Activated CD8-positive, alpha-beta memory T cell treated with anti-CD3 and anti-CD28 coated beads for 48 hours (primary cell): Measurements from ENCODE around the gene FAM222B.
A peak's percentile ranks its signal among the peaks of the same experiment; 100 is the strongest.
"Not testable (repeated sequence)": the region's sequence is repeated elsewhere in the genome, so short reads cannot be mapped to it uniquely, and the experiment has no call there.

Experiments
- DNase-seq, 3 experiments: peaks; one replicate each; pipeline ENCODE4 v3.0.0-alpha.2; 2020; ENCODE audit warnings: low read depth in 2 of 3, low spot score in 2 of 3

Gene FAM222B

GRCh38 chr17:28842282-28843012 is at the start of gene FAM222B:
FAM222B (minus strand) TSS chr17:28842790; CDS start chr17:28766667, 76,123 bp downstream.
- DNase-seq: peak; percentile 56 to 85 (median 73)

DNA sequence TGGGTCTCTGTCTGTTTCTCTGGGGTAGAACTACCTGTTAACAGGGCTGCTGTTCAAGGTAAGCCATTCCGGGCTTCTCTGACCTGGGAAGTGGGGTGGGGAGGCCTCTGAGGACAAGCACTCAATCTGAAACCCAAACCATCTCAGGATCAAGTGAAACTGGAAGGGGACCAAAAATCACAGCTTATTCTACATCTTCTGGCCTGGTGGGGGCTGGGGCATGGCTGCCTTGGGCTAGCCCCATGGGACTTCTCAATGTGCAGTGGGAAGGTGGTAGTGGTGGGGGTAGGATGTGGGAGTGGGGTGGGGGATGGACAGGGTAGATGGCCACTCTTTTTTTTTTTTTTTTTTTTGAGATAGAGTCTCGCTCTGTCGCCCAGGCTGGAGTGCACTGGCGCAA is 49.4 kb upstream of the FAM222B start:
- DNase-seq: no peak

DNA sequence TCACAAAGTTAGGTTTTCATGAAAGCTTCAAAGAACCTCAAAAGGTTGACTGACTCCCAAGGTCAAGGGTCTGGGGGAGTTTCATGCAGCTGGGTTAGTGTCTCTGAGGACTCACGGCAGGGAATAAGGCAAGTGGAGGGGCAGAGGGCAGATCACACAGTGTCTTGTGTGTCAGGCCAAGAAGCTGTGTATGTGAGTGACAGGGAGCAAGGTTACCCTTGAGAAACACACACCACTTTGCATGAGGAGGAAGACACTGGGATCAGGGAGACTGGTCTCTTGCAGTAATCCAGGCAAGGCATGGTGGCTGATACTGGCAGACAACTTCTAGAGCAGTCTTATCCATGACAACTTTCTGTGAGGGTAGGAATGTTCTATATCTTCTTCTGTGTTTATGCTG is 48.6 kb upstream of the FAM222B start:
- no peak for DNase-seq

DNA sequence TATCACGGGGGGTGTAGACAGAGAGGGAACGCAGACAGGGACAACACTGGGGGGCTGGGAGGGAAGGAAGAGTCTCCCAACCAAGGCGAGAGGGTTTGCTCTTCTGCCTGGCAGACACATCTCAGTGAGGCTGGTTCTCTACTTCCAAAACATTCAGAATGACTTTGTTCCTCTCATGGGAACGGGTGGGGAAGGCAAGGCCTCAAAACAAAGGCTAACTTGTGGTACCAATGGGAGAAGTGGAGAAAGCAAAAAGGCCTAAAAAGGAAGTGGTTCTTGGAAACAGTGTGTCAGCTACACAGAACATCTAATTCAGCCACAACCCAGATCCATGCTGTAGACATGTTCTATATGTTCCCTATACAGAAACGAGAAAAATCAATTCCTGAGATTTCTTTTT is 47.4 kb upstream of the FAM222B start:
- no peak for DNase-seq

GRCh38 chr17:28888832-28889231 is 46.2 kb upstream of the FAM222B start:
- no peak for DNase-seq

GRCh38 chr17:28887871-28888471 is 45.4 kb upstream of the FAM222B start:
- no peak for DNase-seq

DNA sequence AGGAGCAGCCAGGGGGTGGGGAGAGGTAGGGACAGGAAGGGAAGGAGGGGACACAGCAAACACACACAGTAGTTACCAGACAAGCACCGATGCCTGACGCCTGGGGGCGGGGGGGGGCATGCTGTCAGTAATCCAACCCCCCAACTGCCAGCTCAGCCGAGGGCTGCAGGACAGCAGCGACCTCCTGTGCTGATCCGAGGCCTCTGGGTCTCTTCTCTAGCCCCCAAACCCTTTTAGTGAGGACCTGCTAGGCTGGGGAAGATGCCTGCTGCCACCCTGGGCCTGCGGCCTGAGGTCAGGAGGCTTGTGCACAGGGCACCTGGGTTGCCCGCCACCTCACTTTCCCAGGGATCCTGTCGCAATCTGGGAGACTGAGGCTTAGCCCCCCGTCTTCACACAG is 43.4 kb upstream of the FAM222B start:
- DNase-seq: no peak

GRCh38 chr17:28885363-28885762 is 42.8 kb upstream of the FAM222B start:
- DNase-seq: no peak

- no peak for DNase-seq
Measured at GRCh38 chr17:28883967-28884702, 41.5 kb upstream of the FAM222B start.

DNA sequence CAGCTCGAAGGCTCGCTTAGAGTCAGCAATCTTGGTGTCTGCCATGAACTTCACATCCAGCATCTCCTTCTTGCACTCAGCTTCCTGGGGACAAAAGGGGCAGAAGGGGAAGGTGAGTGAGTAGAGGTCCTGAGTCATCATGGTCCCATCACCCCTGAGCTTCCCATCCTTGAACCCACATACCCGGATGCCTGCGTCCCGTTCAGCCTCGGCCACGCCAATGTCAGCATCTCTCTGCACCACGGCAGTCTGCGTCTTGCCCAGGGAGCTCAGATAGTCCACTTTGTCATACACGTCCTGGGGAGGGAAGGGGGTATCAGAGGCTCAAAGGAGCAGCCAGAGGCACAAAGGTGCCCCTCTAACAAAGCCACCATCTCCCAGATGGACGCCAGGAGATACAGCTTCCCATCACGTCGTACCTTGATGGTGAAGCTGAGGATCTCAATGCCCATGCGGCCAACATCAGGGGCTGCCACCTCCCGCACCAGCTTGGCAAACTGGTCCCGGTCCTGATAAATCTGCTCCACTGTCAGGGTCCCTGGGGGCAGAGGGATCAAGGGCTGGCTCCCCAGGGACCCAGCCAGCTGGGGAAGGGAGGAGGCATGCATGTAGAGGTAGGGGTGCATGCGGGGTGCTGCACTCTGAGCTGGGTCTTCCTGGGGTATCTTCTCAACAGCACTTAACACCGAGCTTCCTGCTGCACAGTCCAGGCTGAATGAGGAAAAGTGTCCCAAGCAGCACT is 39.7 kb upstream of the FAM222B start:
- no peak for DNase-seq

GRCh38 chr17:28881533-28882056 is 39.0 kb upstream of the FAM222B start:
- no peak for DNase-seq

DNA sequence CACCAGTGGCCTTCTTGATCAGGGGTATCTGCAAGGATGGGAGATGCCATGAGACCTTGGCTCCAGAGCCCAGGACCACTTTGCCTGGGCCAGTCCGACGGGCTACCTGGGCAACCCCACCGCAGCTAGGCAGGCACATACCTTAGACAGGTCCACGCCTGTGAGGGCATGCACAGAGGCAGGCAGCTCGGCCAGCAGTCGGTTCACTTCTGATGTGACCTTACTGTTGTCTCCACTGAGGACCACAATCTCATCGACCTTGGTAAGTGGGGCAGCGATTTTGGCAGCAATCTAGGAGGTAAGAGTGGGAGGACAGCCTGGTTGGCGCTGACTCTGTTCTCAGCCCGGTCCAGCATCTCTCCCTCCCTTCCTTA is 38.0 kb upstream of the FAM222B start:
- DNase-seq: no peak

DNA sequence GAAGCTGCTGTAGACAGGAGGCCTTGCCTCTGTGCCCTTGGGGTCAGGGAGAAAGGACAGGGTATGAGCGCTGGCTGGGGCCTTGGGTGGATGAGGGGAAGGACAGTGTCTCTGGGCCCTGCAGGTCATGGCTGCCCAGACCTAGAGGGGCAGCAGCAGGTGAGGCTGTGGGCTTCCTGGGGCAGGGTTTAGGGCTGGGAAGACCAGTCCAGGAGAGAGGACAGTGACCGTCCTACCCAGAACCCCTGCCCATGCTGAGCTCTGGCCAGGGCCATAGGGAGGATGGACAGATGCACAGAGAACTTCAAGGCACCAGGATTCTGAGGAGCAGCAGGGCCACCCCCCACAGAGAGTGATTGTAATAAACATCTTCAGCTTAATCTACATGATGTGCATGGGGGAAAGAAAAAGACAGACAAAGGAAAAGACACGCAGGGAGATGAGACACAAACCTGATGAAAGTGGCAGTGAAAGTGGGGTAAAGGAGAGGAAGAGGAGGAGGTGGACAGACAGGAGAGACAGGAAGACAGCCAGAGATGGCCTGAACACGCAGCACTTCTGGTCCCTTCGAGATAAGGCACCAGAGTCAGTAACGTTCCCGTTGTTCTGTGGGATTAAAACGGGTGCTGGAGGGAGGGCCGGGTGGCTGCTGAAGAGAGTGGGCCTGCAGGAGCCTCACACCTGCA is 37.4 kb upstream of the FAM222B start:
- no peak for DNase-seq

DNA sequence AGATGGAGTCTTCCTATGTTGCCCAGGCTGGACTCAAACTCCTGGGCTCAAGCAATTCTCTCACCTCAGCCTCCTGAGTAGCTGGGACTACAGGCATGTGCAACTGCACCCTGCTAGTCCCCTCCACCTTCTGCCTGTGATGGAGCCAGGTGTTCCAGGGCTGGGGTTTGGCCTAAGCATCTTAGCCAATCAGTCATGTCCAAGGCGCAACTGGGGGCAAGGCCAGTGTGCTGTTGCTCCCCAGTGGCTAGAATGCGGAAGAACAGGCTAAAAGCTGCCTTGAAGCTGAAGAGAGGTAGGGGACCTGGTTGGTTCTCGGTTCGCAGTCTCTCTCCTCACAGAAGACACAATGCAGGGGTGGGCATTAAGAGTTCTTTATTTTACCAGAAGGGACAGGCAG is 36.4 kb upstream of the FAM222B start:
- no peak for DNase-seq

DNA sequence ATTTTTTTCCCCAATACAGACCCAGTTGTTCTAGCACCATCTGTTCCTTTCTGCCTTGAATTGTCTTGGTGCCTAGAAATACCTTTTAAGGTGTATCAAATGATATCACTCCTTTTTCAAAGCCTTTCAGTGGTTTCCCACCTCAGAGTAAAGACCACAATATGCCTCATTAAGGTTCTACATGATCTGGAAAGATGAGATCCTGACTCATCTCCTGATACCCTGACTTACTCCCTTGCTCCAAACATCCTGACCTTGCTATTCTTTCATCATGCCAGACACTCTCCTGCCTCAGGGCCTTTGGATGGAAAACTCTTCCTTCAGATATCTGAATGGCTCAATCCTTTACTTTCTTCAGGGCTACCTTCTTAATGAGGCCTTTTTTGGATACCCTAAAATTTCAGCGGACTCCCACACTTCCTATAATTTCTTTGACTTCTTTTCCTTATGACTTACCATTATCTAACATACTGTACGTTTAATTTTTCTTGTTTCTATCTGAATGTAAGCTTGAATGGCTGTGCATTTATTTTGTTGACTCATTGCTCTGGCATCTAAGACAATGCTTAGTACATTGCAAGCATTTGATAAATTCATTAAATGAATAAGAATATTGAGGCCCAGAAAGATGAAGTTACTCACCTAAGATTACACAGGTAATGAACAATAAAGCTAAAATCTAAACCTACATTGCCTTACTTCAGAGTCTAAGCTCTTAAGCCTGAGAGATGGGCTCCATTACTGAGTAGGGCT is 35.7 kb upstream of the FAM222B start:
- no peak for DNase-seq

GRCh38 chr17:28877150-28877711 is 34.6 kb upstream of the FAM222B start:
- not testable (repeated sequence) for DNase-seq

DNA sequence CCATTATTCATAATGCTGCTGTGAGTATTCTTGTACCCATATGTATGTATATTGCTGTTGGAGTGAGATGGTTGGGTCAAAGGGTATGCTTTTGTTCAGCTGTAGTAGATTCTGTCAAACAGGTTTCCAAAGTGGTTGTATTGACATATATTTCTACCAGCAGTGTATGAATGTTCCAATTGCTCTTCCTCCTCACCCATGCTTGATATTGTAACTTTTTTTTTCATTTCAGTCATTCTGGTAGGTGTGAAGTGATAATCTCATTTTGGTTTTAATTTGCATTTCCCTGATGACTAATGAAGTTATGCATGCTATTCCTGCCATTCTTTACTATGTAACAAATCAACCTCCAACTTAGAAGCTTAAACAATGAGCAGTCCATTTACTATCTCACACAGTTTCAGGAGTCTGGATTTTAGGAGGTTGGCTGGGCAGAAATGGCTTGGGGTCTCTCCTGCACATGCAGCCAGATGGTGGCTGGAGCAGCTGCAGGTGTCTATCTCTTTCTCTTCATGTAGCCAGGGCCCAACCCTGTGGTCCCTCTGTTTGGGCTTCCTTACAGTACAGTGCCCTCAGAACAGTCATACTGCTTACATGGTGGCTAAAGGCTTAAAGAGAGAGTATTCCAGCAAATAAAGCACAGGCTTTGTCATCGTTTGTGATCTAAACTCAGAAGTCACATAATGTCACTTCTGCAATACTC is 33.4 kb upstream of the FAM222B start:
- DNase-seq: no peak

DNA sequence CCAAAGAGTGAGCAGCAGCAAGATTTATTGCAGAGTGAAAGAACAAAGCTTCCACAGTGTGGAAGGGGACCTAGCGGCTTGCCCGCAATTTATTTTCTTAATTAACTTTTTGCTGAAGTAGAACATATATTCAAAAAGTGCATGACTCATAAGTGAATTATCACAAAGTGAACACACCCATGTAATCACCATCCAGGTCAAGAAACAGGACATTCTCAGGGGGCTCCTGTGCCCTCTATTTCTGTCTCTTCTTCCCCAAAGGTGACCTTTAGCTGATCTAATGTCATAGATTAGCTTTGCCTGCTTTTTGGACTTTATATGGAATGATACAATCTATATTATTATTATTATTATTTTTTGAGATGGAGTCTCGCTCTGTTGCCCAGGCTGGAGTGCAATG is 32.2 kb upstream of the FAM222B start:
- no peak for DNase-seq

- DNase-seq: no peak
Measured at GRCh38 chr17:28873839-28874238, 31.2 kb upstream of the FAM222B start.
